Mesenchymal stem cell (in vitro differentiated cells and primary cell): ENCODE data around the gene PHKA2.

Experiments used
- DNase-seq: peaks from one replicate; pipeline ENCODE4 v3.0.0-alpha.2; 2013
- H2AFZ ChIP-seq: one replicate; pipeline ENCODE4 v1.6.1; 2013; ENCODE audit warnings: low read depth, mild to moderate bottlenecking, control low read depth, inconsistent platforms, low read length, moderate library complexity
- H2AK5ac ChIP-seq: 2 replicates; pipeline ENCODE4 v1.6.1; 2013; ENCODE audit warnings: low read length, moderate library complexity, mild to moderate bottlenecking, inconsistent platforms; ENCODE audit not compliant: severe bottlenecking
- H2BK120ac ChIP-seq: one replicate; pipeline ENCODE4 v1.6.1; 2013; ENCODE audit warnings: low read depth, mild to moderate bottlenecking, inconsistent platforms, low read length, moderate library complexity
- H2BK12ac ChIP-seq, 2 experiments: one replicate each; pipeline ENCODE4 v1.6.1; 2013; ENCODE audit warnings: inconsistent platforms in 2 of 2, low read length in 2 of 2, mild to moderate bottlenecking in 2 of 2, moderate library complexity in 2 of 2, control low read depth in 1 of 2
- H2BK15ac ChIP-seq: one replicate; pipeline ENCODE4 v1.6.1; 2013; ENCODE audit warnings: mild to moderate bottlenecking, low read depth, inconsistent platforms; ENCODE audit not compliant: poor library complexity, severe bottlenecking
- H2BK5ac ChIP-seq: 2 replicates; pipeline ENCODE4 v1.6.1; 2013; ENCODE audit warnings: low read depth, mild to moderate bottlenecking, low read length, control low read depth, inconsistent platforms; ENCODE audit not compliant: poor library complexity, severe bottlenecking
- H3K14ac ChIP-seq, 2 experiments: one replicate each; pipeline ENCODE4 v1.6.1; 2013; ENCODE audit warnings: inconsistent platforms in 2 of 2, low read length in 2 of 2, control low read depth in 1 of 2, mild to moderate bottlenecking in 1 of 2, moderate library complexity in 1 of 2
- H3K18ac ChIP-seq, 2 experiments: one replicate each; pipeline ENCODE4 v1.6.1; 2013; ENCODE audit warnings: inconsistent platforms in 2 of 2, low read length in 2 of 2, control low read depth in 1 of 2, low read depth in 1 of 2, mild to moderate bottlenecking in 1 of 2
- H3K23ac ChIP-seq, 2 experiments: one replicate each; pipeline ENCODE4 v1.6.1; 2013; ENCODE audit warnings: inconsistent platforms in 2 of 2, low read length in 2 of 2, mild to moderate bottlenecking in 2 of 2, moderate library complexity in 2 of 2, control low read depth in 1 of 2
- H3K27ac ChIP-seq: 2 replicates; pipeline ENCODE4 v1.5.1; 2013; ENCODE audit warnings: mild to moderate bottlenecking, moderate library complexity, low read length, control low read depth, inconsistent platforms; ENCODE audit not compliant: poor library complexity, severe bottlenecking
- H3K27me3 ChIP-seq, 2 experiments: 2 replicates each; pipeline versions ENCODE4 v1.6.1 to v1.7.0; 2013; ENCODE audit warnings: low read length in 2 of 2, mild to moderate bottlenecking in 2 of 2, moderate library complexity in 2 of 2, control low read depth in 1 of 2, inconsistent platforms in 1 of 2; ENCODE audit not compliant: control insufficient read depth in 1 of 2, insufficient read depth in 1 of 2
- H3K36me3 ChIP-seq, 2 experiments: 2 replicates each; pipeline versions ENCODE4 v1.6.1 to v1.7.0; 2013; ENCODE audit warnings: low read length in 2 of 2, control low read depth in 1 of 2, inconsistent platforms in 1 of 2, low read depth in 1 of 2, mild to moderate bottlenecking in 1 of 2; ENCODE audit not compliant: insufficient read depth in 2 of 2, control insufficient read depth in 1 of 2
- H3K4ac ChIP-seq, 2 experiments: one replicate each; pipeline ENCODE4 v1.6.1; 2013; ENCODE audit warnings: inconsistent platforms in 2 of 2, low read length in 2 of 2, mild to moderate bottlenecking in 2 of 2, moderate library complexity in 2 of 2, control low read depth in 1 of 2, low read depth in 1 of 2
- H3K4me1 ChIP-seq: 2 replicates; pipeline ENCODE4 v1.6.1; 2013; ENCODE audit warnings: low read depth, low read length, control low read depth; ENCODE audit not compliant: control insufficient read depth, insufficient read depth
- H3K4me2 ChIP-seq: 2 replicates; pipeline ENCODE4 v1.6.1; 2013; ENCODE audit warnings: low read length, mild to moderate bottlenecking, inconsistent platforms; ENCODE audit not compliant: poor library complexity, severe bottlenecking
- H3K4me3 ChIP-seq, 2 experiments: 2 replicates each; pipeline versions ENCODE4 v1.5.1 to v1.7.0; 2013; ENCODE audit warnings: low read length in 2 of 2, mild to moderate bottlenecking in 2 of 2, control low read depth in 1 of 2, low read depth in 1 of 2; ENCODE audit not compliant: insufficient read depth in 1 of 2
- H3K79me1 ChIP-seq: replicated peaks from 2 replicates; pipeline ENCODE4 v1.6.1; 2013; ENCODE audit warnings: mild to moderate bottlenecking, control low read depth, low read length, inconsistent platforms; ENCODE audit not compliant: poor library complexity, severe bottlenecking
- H3K9ac ChIP-seq: 2 replicates; pipeline ENCODE4 v1.7.0; 2013; ENCODE audit warnings: mild to moderate bottlenecking, low read length, moderate library complexity
- H3K9me3 ChIP-seq: 2 replicates; pipeline ENCODE4 v1.7.0; 2013; ENCODE audit warnings: mild to moderate bottlenecking, low read length; ENCODE audit not compliant: control insufficient read depth
- H4K8ac ChIP-seq: one replicate; pipeline ENCODE4 v1.6.1; 2013; ENCODE audit warnings: inconsistent platforms, mild to moderate bottlenecking, low read length, moderate library complexity
- H4K91ac ChIP-seq: one replicate; pipeline ENCODE4 v1.6.1; 2013; ENCODE audit warnings: mild to moderate bottlenecking, low read length, inconsistent platforms
- WGBS: methylation state at CpG from one replicate; pipeline ENCODE4 v1.1.7; 2013; ENCODE audit warnings: mixed read lengths; 5-methylcytosine and 5-hydroxymethylcytosine counted together

The PHKA2 gene

GRCh38 chrX:18888281-18888680 lies 95.6 kb downstream of the PHKA2 start:
- H4K8ac ChIP-seq: no peak overlapping the region
- H3K4me2 ChIP-seq: no peak overlapping the region
- no peak overlapping the region for H3K23ac ChIP-seq
- no peak overlapping the region for H2BK120ac ChIP-seq
- no peak overlapping the region for H3K18ac ChIP-seq
- no peak overlapping the region for H2BK12ac ChIP-seq
- no peaks in the 10 kb centered on the region for H3K79me1 ChIP-seq
- no peak overlapping the region for H2BK15ac ChIP-seq
- H3K27me3 ChIP-seq: peaks cover 0 to 31% of the 10 kb centered on the region in 2 experiments
- H3K9ac ChIP-seq: no peak overlapping the region
- H3K27ac ChIP-seq: no peak overlapping the region
- no peaks in the 10 kb centered on the region for H3K9me3 ChIP-seq
- H4K91ac ChIP-seq: no peak overlapping the region
- peaks cover 17% of the 10 kb centered on the region for H3K4me1 ChIP-seq
- 100% methylated on average over 4 of the region's 4 CpGs for WGBS
- H2AK5ac ChIP-seq: no peak overlapping the region
- no peak overlapping the region for H3K4ac ChIP-seq
- no peak overlapping the region for H3K14ac ChIP-seq
- no peak overlapping the region for H3K4me3 ChIP-seq
- DNase-seq: no peak
- H3K36me3 ChIP-seq: peaks cover 0 to 8% of the 10 kb centered on the region in 2 experiments
- no peak overlapping the region for H2AFZ ChIP-seq
- H2BK5ac ChIP-seq: no peak overlapping the region

- Histone ChIP-seq H3K27me3 (peaks cover 0 to 33% of the 10 kb centered on the region in 2 experiments), H2BK5ac (no peak overlapping the region), H3K9me3 (no peaks in the 10 kb centered on the region), H3K27ac (no peak overlapping the region), H3K4me3 (no peak overlapping the region), H3K18ac (no peak overlapping the region), H3K9ac (no peak overlapping the region), H3K4me2 (no peak overlapping the region), H4K8ac (no peak overlapping the region), H2BK15ac (no peak overlapping the region), H3K14ac (peak overlapping the region in 1 of 2 experiments; percentile 41), H3K4me1 (peaks cover 18% of the 10 kb centered on the region), H2AFZ (no peak overlapping the region), H3K23ac (no peak overlapping the region), H2BK12ac (no peak overlapping the region), H3K4ac (no peak overlapping the region), H2BK120ac (no peak overlapping the region), H3K79me1 (no peaks in the 10 kb centered on the region), H2AK5ac (no peak overlapping the region), H3K36me3 (peaks cover 0 to 3% of the 10 kb centered on the region in 2 experiments), H4K91ac (no peak overlapping the region)
- DNase-seq: no peak
- WGBS: 75% methylated on average over 2 of the region's 6 CpGs
These were observed 96.1 kb downstream of the PHKA2 start for GRCh38 chrX:18887825-18888212.

- Histone ChIP-seq H3K36me3 (peaks cover 0 to 3% of the 10 kb centered on the region in 2 experiments), H3K4me1 (peaks cover 18% of the 10 kb centered on the region), H2BK15ac (no peak overlapping the region), H3K27me3 (peaks cover 0 to 38% of the 10 kb centered on the region in 2 experiments), H3K18ac (peak overlapping the region in 1 of 2 experiments; percentile 80), H2AFZ (peak overlapping the region; percentile 64), H3K23ac (no peak overlapping the region), H3K4ac (no peak overlapping the region), H3K4me2 (no peak overlapping the region), H2BK120ac (no peak overlapping the region), H3K14ac (peak overlapping the region in 1 of 2 experiments; percentile 41), H2AK5ac (no peak overlapping the region), H3K9ac (no peak overlapping the region), H4K91ac (peak overlapping the region; percentile 25), H3K9me3 (peaks cover 4% of the 10 kb centered on the region), H3K79me1 (no peaks in the 10 kb centered on the region), H2BK12ac (peak overlapping the region in 1 of 2 experiments; percentile 3), H3K27ac (no peak overlapping the region), H3K4me3 (peak overlapping the region in 1 of 2 experiments; percentile 66), H2BK5ac (no peak overlapping the region), H4K8ac (peak overlapping the region; percentile 88)
- no peak for DNase-seq
- 69% methylated on average over 23 of the region's 25 CpGs for WGBS
These were observed 96.6 kb downstream of the PHKA2 start for GRCh38 chrX:18887177-18887824.

GRCh38 chrX:18886344-18887161 lies 97.4 kb downstream of the PHKA2 start:
- H4K91ac ChIP-seq: peak overlapping the region; percentile 68
- no peak overlapping the region for H2AK5ac ChIP-seq
- H3K9ac ChIP-seq: peak overlapping the region; percentile 61
- peak overlapping the region in 1 of 2 experiments; percentile 66 for H3K4me3 ChIP-seq
- no peaks in the 10 kb centered on the region for H3K79me1 ChIP-seq
- H2BK5ac ChIP-seq: no peak overlapping the region
- peak overlapping the region; percentile 64 for H2AFZ ChIP-seq
- peak; percentile 54 for DNase-seq
- H2BK12ac ChIP-seq: peak overlapping the region in 1 of 2 experiments; percentile 3
- H3K4me2 ChIP-seq: peak overlapping the region; percentile 52
- peaks cover 5% of the 10 kb centered on the region for H3K9me3 ChIP-seq
- peak overlapping the region; percentile 46 to 89 for H3K18ac ChIP-seq
- peaks cover 18% of the 10 kb centered on the region for H3K4me1 ChIP-seq
- H2BK15ac ChIP-seq: peak overlapping the region; percentile 12
- H4K8ac ChIP-seq: peak overlapping the region; percentile 88
- H3K14ac ChIP-seq: peak overlapping the region in 1 of 2 experiments; percentile 27
- no peak overlapping the region for H3K27ac ChIP-seq
- H3K4ac ChIP-seq: no peak overlapping the region
- peaks cover 0 to 3% of the 10 kb centered on the region in 2 experiments for H3K36me3 ChIP-seq
- H3K23ac ChIP-seq: no peak overlapping the region
- H3K27me3 ChIP-seq: peaks cover 0 to 40% of the 10 kb centered on the region in 2 experiments
- H2BK120ac ChIP-seq: peak overlapping the region; percentile 64
- WGBS: 10% methylated on average over 24 of the region's 26 CpGs
